Osteoblast (primary cell): ENCODE data around the gene GSDMA. TPM values are rescaled to one million over a fixed set of nuclear protein-coding genes. Genes with fewer than 3 reads are reported as not detected.

Source experiments
- DNase-seq: peaks from one replicate; pipeline ENCODE4 v3.0.0; 2011; ENCODE audit warnings: low spot score, mixed read lengths; ENCODE audit not compliant: insufficient read length; ENCODE audit errors: missing footprints
- H2AFZ ChIP-seq: 2 replicates; pipeline ENCODE4 v1.6.0; 2011; ENCODE audit warnings: mild to moderate bottlenecking, low read length
- H3K27ac ChIP-seq: 2 replicates; pipeline ENCODE4 v1.5.1; 2011; ENCODE audit warnings: mild to moderate bottlenecking, low read depth, low read length, moderate library complexity
- H3K27me3 ChIP-seq: 2 replicates; pipeline ENCODE4 v1.6.0; 2012; ENCODE audit warnings: mild to moderate bottlenecking, control low read depth, inconsistent platforms, low read length, moderate library complexity; ENCODE audit not compliant: insufficient read depth
- H3K36me3 ChIP-seq: 2 replicates; pipeline ENCODE4 v1.5.1; 2011; ENCODE audit warnings: mild to moderate bottlenecking, low read length, control low read depth, moderate library complexity; ENCODE audit not compliant: insufficient read depth
- H3K4me1 ChIP-seq: 2 replicates; pipeline ENCODE4 v1.5.1; 2011; ENCODE audit warnings: mild to moderate bottlenecking, low read length, control low read depth, moderate library complexity; ENCODE audit not compliant: insufficient read depth
- H3K4me2 ChIP-seq: 2 replicates; pipeline ENCODE4 v1.6.0; 2011; ENCODE audit warnings: mild to moderate bottlenecking, low read length; ENCODE audit not compliant: insufficient read depth
- H3K4me3 ChIP-seq: fragments of 200-600 bp; sonication (generic); 3 replicates; pipeline ENCODE4 v1.5.1; 2012; ENCODE audit warnings: mild to moderate bottlenecking, low read length, inconsistent platforms; ENCODE audit not compliant: insufficient read depth
- H3K79me2 ChIP-seq: 2 replicates; pipeline ENCODE4 v1.6.0; 2012; ENCODE audit warnings: mild to moderate bottlenecking, low read length, control low read depth, inconsistent platforms; ENCODE audit not compliant: insufficient read depth
- H3K9me3 ChIP-seq: 2 replicates; pipeline ENCODE4 v1.5.1; 2011; ENCODE audit warnings: low read depth, low read length, control low read depth
- H4K20me1 ChIP-seq: 2 replicates; pipeline ENCODE4 v1.6.0; 2012; ENCODE audit warnings: mild to moderate bottlenecking, low read length, control low read depth; ENCODE audit not compliant: insufficient read depth
- CTCF ChIP-seq: IDR thresholded peaks from 2 replicates; pipeline ENCODE4 v1.5.1; 2011; ENCODE audit warnings: mild to moderate bottlenecking, low read depth, low read length, moderate library complexity; ENCODE audit errors: extremely low read depth
- total RNA-seq: library from RNA; depleted of rRNA; stranded (reverse); fragments of >200 nt; gene quantifications from 2 replicates; pipeline ENCODE4 v1.2.3, GENCODE V29; 2012

The GSDMA gene
- total RNA-seq, 1 donor: under 0.01 TPM

- peaks cover 39% of the 10 kb centered on the region for H3K79me2 ChIP-seq
- H3K9me3 ChIP-seq: no peaks in the 10 kb centered on the region
- H3K4me3 ChIP-seq: peak overlapping the region; percentile 70
- no peak for DNase-seq
- H3K36me3 ChIP-seq: peaks cover 9% of the 10 kb centered on the region
- H3K27me3 ChIP-seq: no peaks in the 10 kb centered on the region
- peak overlapping the region; percentile 85 for H2AFZ ChIP-seq
- H3K27ac ChIP-seq: peak overlapping the region; percentile 69
- peaks cover 22% of the 10 kb centered on the region for H4K20me1 ChIP-seq
- no peak for TF ChIP-seq CTCF
- H3K4me1 ChIP-seq: peaks cover 25% of the 10 kb centered on the region
- H3K4me2 ChIP-seq: peak overlapping the region; percentile 96
Observed at GRCh38 chr17:39979893-39980350, 17.1 kb downstream of the GSDMA start.

- peak; percentile 94 for DNase-seq
- Histone ChIP-seq H3K27ac (peak within 1 kb of the TSS; percentile 91), H3K36me3 (peaks cover 15% of the 10 kb centered on the region), H3K9me3 (no peaks in the 10 kb centered on the region), H2AFZ (peak within 1 kb of the TSS; percentile 85), H3K4me3 (peak within 1 kb of the TSS; percentile 96), H3K79me2 (peaks cover 44% of the 10 kb centered on the region), H4K20me1 (peaks cover 25% of the 10 kb centered on the region), H3K4me1 (peaks cover 25% of the 10 kb centered on the region), H3K27me3 (no peaks in the 10 kb centered on the region), H3K4me2 (peak within 1 kb of the TSS; percentile 99)
- TF ChIP-seq CTCF: peak; percentile 92
Observed at GRCh38 chr17:39980351-39981206, 17.8 kb downstream of the GSDMA start, which contains the start of gene PSMD3. Gene PSMD3 (plus strand): TSS chr17:39980807. CDS start chr17:39980971, 164 bp downstream.

GRCh38 chr17:39981207-39981741, 18.5 kb downstream of the GSDMA start:
- Histone ChIP-seq H4K20me1 (peaks cover 25% of the 10 kb centered on the region), H3K4me3 (peak overlapping the region; percentile 96), H3K4me1 (peaks cover 25% of the 10 kb centered on the region), H3K79me2 (peaks cover 46% of the 10 kb centered on the region), H3K27ac (peak overlapping the region; percentile 91), H3K36me3 (peaks cover 22% of the 10 kb centered on the region), H3K4me2 (peak overlapping the region; percentile 99), H2AFZ (peak overlapping the region; percentile 51), H3K27me3 (no peaks in the 10 kb centered on the region), H3K9me3 (no peaks in the 10 kb centered on the region)
- TF ChIP-seq CTCF: no peak
- no peak for DNase-seq

- Histone ChIP-seq H3K27me3 (no peaks in the 10 kb centered on the region), H3K4me2 (peak overlapping the region; percentile 99), H3K4me1 (peaks cover 25% of the 10 kb centered on the region), H3K4me3 (peak overlapping the region; percentile 96), H2AFZ (no peak overlapping the region), H4K20me1 (peaks cover 25% of the 10 kb centered on the region), H3K27ac (peak overlapping the region; percentile 91), H3K36me3 (peaks cover 28% of the 10 kb centered on the region), H3K9me3 (no peaks in the 10 kb centered on the region), H3K79me2 (peaks cover 46% of the 10 kb centered on the region)
- TF ChIP-seq CTCF: no peak
- no peak for DNase-seq
Observed at GRCh38 chr17:39981766-39982375, 19.1 kb downstream of the GSDMA start.
